Endothelial cell of umbilical vein (primary cell): ENCODE data around the gene NELFE. TPM values are rescaled to one million over a fixed set of nuclear protein-coding genes. Genes with fewer than 3 reads are reported as not detected.
A peak's percentile ranks its signal among the peaks of the same experiment; 100 is the strongest.

Source experiments
- BruUV-seq: library from RNA; stranded (reverse); fragments of 400-500 nt; replicated peaks from 2 replicates; lab custom pipeline; 2021; lab: Mats Ljungman, UMichigan
- CTCF ChIA-PET: fragments of 300-600, 350-600 bp; sonication (Branson Sonifier 250); formaldehyde crosslinking; loops from one replicate; lab custom pipeline; 2021; ENCODE audit warnings: antibody characterized with exemption, inconsistent platforms; lab: Charles Lee
- POLR2A ChIA-PET: fragments of 300-600, 350-600 bp; sonication (Branson Sonifier 250); formaldehyde crosslinking; loops from one replicate; lab custom pipeline; 2021; ENCODE audit warnings: antibody characterized with exemption, inconsistent platforms; lab: Charles Lee
- DNase-seq: peaks from one replicate; pipeline ENCODE4 v3.0.0-alpha.2; 2011; ENCODE audit warnings: low read depth, low spot score
- FAIRE-seq: peaks from 2 replicates; lab custom pipeline; 2011; peaks lifted over from hg19 to GRCh38; lab: Jason Lieb, UNC
- H2AFZ ChIP-seq: 2 replicates; pipeline ENCODE4 v1.6.0; 2012; ENCODE audit warnings: low read depth, low read length, control low read depth, inconsistent platforms
- H3K27ac ChIP-seq: 2 replicates; pipeline ENCODE4 v1.5.1; 2011; ENCODE audit warnings: low read depth, mild to moderate bottlenecking, control low read depth, low read length, moderate library complexity; ENCODE audit not compliant: insufficient read depth
- H3K27me3 ChIP-seq, 2 experiments: 2 replicates each; pipeline versions ENCODE4 v1.6.0 to v1.6.1; 2011; ENCODE audit warnings: low read length in 2 of 2, mixed read lengths in 1 of 2; ENCODE audit not compliant: control insufficient read depth in 2 of 2, insufficient read depth in 2 of 2
- H3K36me3 ChIP-seq, 2 experiments: 2 replicates in 1 of 2; 3 replicates in 1 of 2; pipeline ENCODE4 v1.5.1; 2011; ENCODE audit warnings: low read length in 2 of 2, mild to moderate bottlenecking in 1 of 2, moderate library complexity in 1 of 2; ENCODE audit not compliant: control insufficient read depth in 2 of 2, insufficient read depth in 2 of 2; ENCODE audit errors: extremely low read depth in 1 of 2
- H3K4me1 ChIP-seq: 3 replicates; pipeline ENCODE4 v1.5.1; 2011; ENCODE audit warnings: mild to moderate bottlenecking, low read length; ENCODE audit not compliant: control insufficient read depth, insufficient read depth; ENCODE audit errors: extremely low read depth
- H3K4me2 ChIP-seq: 2 replicates; pipeline ENCODE4 v1.6.1; 2011; ENCODE audit warnings: low read length, control low read depth, mixed read lengths; ENCODE audit not compliant: insufficient read depth
- H3K4me3 ChIP-seq, 3 experiments: fragments of 200-600 bp in 1 of 3; sonication (generic), shearing (Covaris generic) in 1 of 3; replicated peaks in 1 of 3; 2 replicates each; pipeline ENCODE4 v1.5.1; 2011 to 2016; ENCODE audit warnings: control low read depth in 3 of 3, low read length in 3 of 3, mild to moderate bottlenecking in 2 of 3, inconsistent platforms in 1 of 3, low read depth in 1 of 3, moderate library complexity in 1 of 3; ENCODE audit not compliant: insufficient read depth in 1 of 3
- H3K79me2 ChIP-seq: 2 replicates; pipeline ENCODE4 v1.6.0; 2012; ENCODE audit warnings: low read length, inconsistent platforms; ENCODE audit not compliant: control insufficient read depth, insufficient read depth
- H3K9ac ChIP-seq: replicated peaks from 2 replicates; pipeline ENCODE3; 2011; ENCODE audit warnings: low read length, control low read depth; ENCODE audit not compliant: insufficient read depth; ENCODE audit errors: extremely low read depth
- H3K9me1 ChIP-seq: replicated peaks from 3 replicates; pipeline ENCODE4 v1.6.0; 2011; ENCODE audit warnings: mild to moderate bottlenecking, low read length; ENCODE audit not compliant: control insufficient read depth, insufficient read depth; ENCODE audit errors: extremely low read depth
- H3K9me3 ChIP-seq: replicated peaks from 2 replicates; pipeline ENCODE4 v1.5.1; 2012; ENCODE audit warnings: low read length, inconsistent platforms; ENCODE audit not compliant: control insufficient read depth, insufficient read depth
- H4K20me1 ChIP-seq: replicated peaks from 2 replicates; pipeline ENCODE3; 2011; ENCODE audit warnings: mild to moderate bottlenecking, low read length; ENCODE audit not compliant: control insufficient read depth, insufficient read depth; ENCODE audit errors: extremely low read depth
- CTCF ChIP-seq, 2 donors: IDR thresholded peaks; 1 replicate in 1 of 2; 2 replicates in 1 of 2; pipeline ENCODE4 v1.5.1; 2011; ENCODE audit warnings: low read length in 2 of 2, mild to moderate bottlenecking in 2 of 2, moderate library complexity in 2 of 2, control low read depth in 1 of 2, inconsistent platforms in 1 of 2, low read depth in 1 of 2; ENCODE audit not compliant: insufficient read depth in 1 of 2; ENCODE audit errors: extremely low read depth in 1 of 2
- EZH2 ChIP-seq: IDR thresholded peaks from 2 replicates; pipeline ENCODE4 v1.6.1; 2012; ENCODE audit warnings: borderline replicate concordance, low read depth, mild to moderate bottlenecking, moderate library complexity, low read length, inconsistent platforms; ENCODE audit not compliant: severe bottlenecking
- FOS ChIP-seq: IDR thresholded peaks from 2 replicates; pipeline ENCODE4 v1.6.1; 2011; ENCODE audit warnings: mild to moderate bottlenecking, low read length, moderate library complexity, borderline replicate concordance; ENCODE audit not compliant: insufficient read depth
- GATA2 ChIP-seq: IDR thresholded peaks from 2 replicates; pipeline ENCODE4 v1.7.0; 2011; ENCODE audit warnings: low read depth, mild to moderate bottlenecking, moderate library complexity, mixed read lengths, low read length; ENCODE audit not compliant: insufficient read length, insufficient read depth
- JUN ChIP-seq: IDR thresholded peaks from 2 replicates; pipeline ENCODE4 v1.6.1; 2011; ENCODE audit warnings: borderline replicate concordance, low read depth; ENCODE audit not compliant: insufficient read length, insufficient read depth
- MAX ChIP-seq: IDR thresholded peaks from 2 replicates; pipeline ENCODE4 v1.6.1; 2011; ENCODE audit not compliant: insufficient read depth, insufficient read length
- MYC ChIP-seq: IDR thresholded peaks from one replicate; pipeline ENCODE4 v1.6.1; 2011; ENCODE audit warnings: mild to moderate bottlenecking, low read depth, low read length
- POLR2A ChIP-seq: IDR thresholded peaks from 2 replicates; pipeline ENCODE4 v1.6.1; 2012; ENCODE audit warnings: low read depth, mild to moderate bottlenecking, control low read depth, low read length
- POLR2AphosphoS5 ChIP-seq: IDR thresholded peaks from 2 replicates; pipeline ENCODE4 v1.6.1; 2012; ENCODE audit warnings: low read depth, mild to moderate bottlenecking, control low read depth, low read length, moderate library complexity; ENCODE audit not compliant: insufficient read depth
- dilution Hi-C: fragments of 300-500 bp; cut with MboI; formaldehyde crosslinking; loops from one replicate; pipeline ENCODE4 v1.15.0; 2019; ENCODE audit warnings: low sequenced_read_pairs; ENCODE audit not compliant: extremely low pct_ligation_motif_present
- intact Hi-C: fragments of 100-400 bp; cut with micrococcal nuclease; formaldehyde crosslinking; loops from one replicate; pipeline ENCODE4 v1.10.0; 2022
- polyA plus RNA-seq, 4 experiments: library from polyadenylated mRNA; depleted of rRNA in 3 of 4; stranded (reverse) in 3 of 4; unstranded in 1 of 4; fragments of >200 nt; gene quantifications; 2 replicates each; pipeline versions ENCODE4 v1.2.1 to v1.2.3, GENCODE V29; 2011 to 2012; ENCODE audit warnings: missing spikeins in 1 of 4
- total RNA-seq: library from RNA; stranded (reverse); gene quantifications from 2 replicates; pipeline ENCODE4 v1.2.3, GENCODE V29; 2021

The NELFE gene
- total and polyA plus RNA-seq, 2 donors (not counting 3 experiments of a cell fraction or from before 2014, with no cell fraction given) = 55.8 to 68.5 TPM

GRCh38 chr6:31945507-31946369, 13.0 kb downstream of the NELFE start, which contains the start of gene CFB:
TSS of gene CFB (plus strand) at chr6:31946095. CDS start at chr6:31946222, 127 bp downstream.
- H3K4me3 ChIP-seq = no peak within 1 kb of the TSS
- TF ChIP-seq JUN = no peak
- no peak for TF ChIP-seq MYC
- TF ChIP-seq EZH2 = no peak
- TF ChIP-seq CTCF (IDR thresholded peaks at IDR 0.05; ENCODE audit: extremely low read depth in 1 of 2, insufficient read depth in 1 of 2, low read depth in 1 of 2, low read length in 2 of 2) = no peak
- TF ChIP-seq GATA2 = no peak
- no peak for TF ChIP-seq MAX
- TF ChIP-seq POLR2A = no peak
- no peak for TF ChIP-seq FOS
- TF ChIP-seq POLR2AphosphoS5 = no peak
- peaks cover 3% of the 10 kb centered on the region for H3K4me1 ChIP-seq
- DNase-seq = peak; percentile 56
- no TSS peak for BruUV-seq
- H3K9ac ChIP-seq = no peak within 1 kb of the TSS
- POLR2A ChIA-PET = interaction anchor here (0.6 kb wide), 2 partner anchors 38 to 164 kb away, joined by 9 to 11 read pairs; no protein-coding TSS in a partner anchor
- intact Hi-C loops = no loop called here
- H3K27me3 ChIP-seq = peaks cover 3 to 11% of the 10 kb centered on the region in 2 experiments
- peak; percentile 64 for FAIRE-seq
- no peak within 1 kb of the TSS for H3K4me2 ChIP-seq
- no peaks in the 10 kb centered on the region for H3K9me3 ChIP-seq
- H3K9me1 ChIP-seq = no peaks in the 10 kb centered on the region
- dilution Hi-C loops = no loop called here
- H3K79me2 ChIP-seq = no peaks in the 10 kb centered on the region
- CTCF ChIA-PET = interaction anchor here (1.0 to 1.4 kb wide), 3 partner anchors 12 to 44 kb away, joined by 3 to 4 read pairs (median 3); partner anchors contain the start of gene ZBTB12
- H4K20me1 ChIP-seq = no peaks in the 10 kb centered on the region
- no peaks in the 10 kb centered on the region for H3K36me3 ChIP-seq
- H3K27ac ChIP-seq = no peak within 1 kb of the TSS
- H2AFZ ChIP-seq = peak within 1 kb of the TSS; percentile 81
